ENCODE data around the gene STAB2. TPM values are rescaled to one million over a fixed set of nuclear protein-coding genes. Genes with fewer than 3 reads are reported as not detected.

The STAB2 gene
- total and polyA plus RNA-seq, 2 of the 8 experiments (the other 6 are each of a cell fraction or from before 2014, with no cell fraction given), result not detected

DNA sequence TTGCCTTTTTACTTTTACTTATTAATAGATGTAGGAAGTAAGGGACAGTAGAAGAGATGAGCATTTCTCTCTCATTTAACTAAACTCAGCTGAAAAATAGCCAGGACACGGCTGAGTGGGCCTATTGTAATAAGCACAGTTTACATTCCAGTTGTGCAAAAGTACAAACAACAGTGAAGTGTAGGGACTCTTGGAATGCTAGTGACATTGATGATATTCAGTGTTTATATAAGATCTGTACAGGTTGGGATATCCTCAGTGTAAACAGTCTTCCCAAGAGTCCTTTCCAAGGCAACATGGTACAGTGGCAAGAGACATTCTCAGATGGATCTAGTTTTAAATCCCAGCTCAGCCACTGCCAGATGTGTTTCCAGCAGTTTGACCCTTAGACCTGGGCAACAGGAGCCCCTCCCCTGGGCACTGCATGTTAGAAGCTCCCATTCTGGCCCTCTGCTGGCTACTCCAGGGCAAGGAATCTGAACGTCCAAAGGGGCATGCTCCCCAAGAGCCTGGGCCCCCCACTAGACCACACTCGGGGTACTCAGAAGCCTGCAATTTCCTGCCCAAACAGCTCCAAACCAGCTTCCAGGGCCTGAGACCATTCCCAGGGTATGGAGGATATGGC is 55.3 kb downstream of the STAB2 start:
- Histone ChIP-seq H3K36me3 (ENCODE audit: control insufficient read depth in 2 of 4, insufficient read depth in 4 of 4, low read length in 3 of 4) (no peaks in the 10 kb centered on the region), H2BK15ac (ENCODE audit: low read length) (no peak overlapping the region), H3K14ac (ENCODE audit: insufficient read length) (no peak overlapping the region), H3K79me2 (ENCODE audit: control insufficient read depth in 1 of 2, insufficient read depth in 2 of 2, low read length in 2 of 2) (no peaks in the 10 kb centered on the region), H3K9ac (replicated peaks in 1 of 4; ENCODE audit: extremely low read depth in 1 of 4, low read depth in 3 of 4, low read length in 3 of 4) (no peak overlapping the region), H3K4me1 (replicated peaks in 1 of 4; ENCODE audit: control insufficient read depth in 3 of 4, insufficient read depth in 4 of 4, low read length in 3 of 4) (no peaks in the 10 kb centered on the region), H2BK12ac (ENCODE audit: low read depth, low read length) (no peak overlapping the region), H3K23ac (ENCODE audit: insufficient read length) (no peak overlapping the region), H3K4ac (replicated peaks; ENCODE audit: insufficient read length, low read depth, low read length) (no peak overlapping the region), H4K91ac (replicated peaks; ENCODE audit: insufficient read length, low read length) (no peak overlapping the region), H3K4me3 (ENCODE audit: extremely low read depth in 1 of 4, insufficient read depth in 2 of 4, low read depth in 3 of 4, low read length in 4 of 4) (no peak overlapping the region), H2AK5ac (ENCODE audit: low read depth, low read length) (no peak overlapping the region), H2BK120ac (replicated peaks; ENCODE audit: low read depth, low read length) (no peak overlapping the region), H3K79me1 (ENCODE audit: low read depth, low read length) (no peaks in the 10 kb centered on the region), H2BK20ac (ENCODE audit: low read length) (no peak overlapping the region), H3K27me3 (replicated peaks in 1 of 4; ENCODE audit: control insufficient read depth in 3 of 4, extremely low read depth in 1 of 4, insufficient read depth in 3 of 4, low read length in 3 of 4) (no peaks in the 10 kb centered on the region), H4K5ac (ENCODE audit: insufficient read length, low read depth, low read length) (no peak overlapping the region), H3K18ac (ENCODE audit: extremely low read depth, low read length) (no peak overlapping the region), H4K8ac (ENCODE audit: extremely low read depth, insufficient read depth, low read length) (no peak overlapping the region), H3K9me3 (ENCODE audit: insufficient read depth in 2 of 2, low read depth in 1 of 2, low read length in 1 of 2) (peaks cover 0 to 9% of the 10 kb centered on the region in 2 experiments; a peak in 1 of 4 replicates), H3K4me2 (ENCODE audit: insufficient read depth in 1 of 2, low read depth in 2 of 2, low read length in 2 of 2) (no peak overlapping the region), H4K20me1 (replicated peaks in 1 of 2; ENCODE audit: control insufficient read depth in 1 of 2, insufficient read depth in 2 of 2, low read length in 2 of 2) (no peaks in the 10 kb centered on the region), H2AFZ (ENCODE audit: low read length) (no peak overlapping the region), H3K23me2 (ENCODE audit: low read depth, low read length) (no peaks in the 10 kb centered on the region), H3K56ac (replicated peaks; ENCODE audit: insufficient read length, low read depth, low read length) (no peak overlapping the region), H3K27ac (ENCODE audit: low read depth, low read length) (no peak overlapping the region), H2BK5ac (ENCODE audit: low read depth, low read length) (no peak overlapping the region)
- ChIA-PET POLR2A (ENCODE audit: partially characterized antibody) (no interaction called here), CTCF (ENCODE audit: partially characterized antibody) (interaction anchor here (0.7 to 3.2 kb wide), 3 partner anchors 10 to 228 kb away, joined by 3 to 37 read pairs (median 3); no protein-coding TSS in a partner anchor)
- TF ChIP-seq POLR2AphosphoS5 (IDR thresholded peaks at IDR 0.05; ENCODE audit: low read depth, low read length) (no peak), BACH1 (IDR thresholded peaks at IDR 0.05; ENCODE audit: low read length) (no peak), TAF1 (IDR thresholded peaks at IDR 0.05; ENCODE audit: low read depth, low read length) (no peak), PHF8 (conservative IDR thresholded peaks at IDR 0.05; ENCODE audit: low read depth, low read length) (no peak), NRF1 (IDR thresholded peaks at IDR 0.05; ENCODE audit: low read depth, low read length) (no peak), SUZ12 (IDR thresholded peaks at IDR 0.05; ENCODE audit: low read length) (no peak)
- 83% methylated on average over 3 of the region's 3 CpGs; no CpG with 5 or more reads in 1 of the 2 experiments for WGBS, 2 experiments (ENCODE audit: extremely low coverage in 1 of 2, insufficient coverage in 1 of 2, insufficient read length in 1 of 2, insufficient replicate concordance in 2 of 2, low coverage in 1 of 2, low lambda C conversion rate in 2 of 2, missing lambda C conversion rate in 1 of 2)
- FAIRE-seq, result no peak
- DNase-seq (ENCODE audit: low read depth in 1 of 2, low spot score in 2 of 2), result no peak
